Measurements from ENCODE around the gene CALM1. TPM values are rescaled to one million over a fixed set of nuclear protein-coding genes. Genes with fewer than 3 reads are reported as not detected.

The CALM1 gene
- total RNA-seq, 2 donors from 2014 or later = 237 to 287 TPM

GRCh38 chr14:90379106-90379505 is 17.7 kb upstream of the CALM1 start:
- Histone ChIP-seq H3K4me3 (no peak overlapping the region), H3K27me3 (replicated peaks; ENCODE audit: insufficient read depth) (no peaks in the 10 kb centered on the region), H3K9me3 (no peaks in the 10 kb centered on the region), H3K4me1 (replicated peaks) (peaks cover 9% of the 10 kb centered on the region), H3K36me3 (no peaks in the 10 kb centered on the region), H3K27ac (no peak overlapping the region)
- intact Hi-C loops (cut with DNase I) = no loop called here
- DNase-seq (ENCODE audit: low spot score) = no peak
- 89% methylated on average over 2 of the region's 2 CpGs for WGBS
- no peak for TF ChIP-seq POLR2AphosphoS5 (IDR thresholded peaks at IDR 0.05)
- no peak for TF ChIP-seq POLR2A (IDR thresholded peaks at IDR 0.05)
- TF ChIP-seq, protein P1, sequence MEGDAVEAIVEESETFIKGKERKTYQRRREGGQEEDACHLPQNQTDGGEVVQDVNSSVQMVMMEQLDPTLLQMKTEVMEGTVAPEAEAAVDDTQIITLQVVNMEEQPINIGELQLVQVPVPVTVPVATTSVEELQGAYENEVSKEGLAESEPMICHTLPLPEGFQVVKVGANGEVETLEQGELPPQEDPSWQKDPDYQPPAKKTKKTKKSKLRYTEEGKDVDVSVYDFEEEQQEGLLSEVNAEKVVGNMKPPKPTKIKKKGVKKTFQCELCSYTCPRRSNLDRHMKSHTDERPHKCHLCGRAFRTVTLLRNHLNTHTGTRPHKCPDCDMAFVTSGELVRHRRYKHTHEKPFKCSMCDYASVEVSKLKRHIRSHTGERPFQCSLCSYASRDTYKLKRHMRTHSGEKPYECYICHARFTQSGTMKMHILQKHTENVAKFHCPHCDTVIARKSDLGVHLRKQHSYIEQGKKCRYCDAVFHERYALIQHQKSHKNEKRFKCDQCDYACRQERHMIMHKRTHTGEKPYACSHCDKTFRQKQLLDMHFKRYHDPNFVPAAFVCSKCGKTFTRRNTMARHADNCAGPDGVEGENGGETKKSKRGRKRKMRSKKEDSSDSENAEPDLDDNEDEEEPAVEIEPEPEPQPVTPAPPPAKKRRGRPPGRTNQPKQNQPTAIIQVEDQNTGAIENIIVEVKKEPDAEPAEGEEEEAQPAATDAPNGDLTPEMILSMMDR (IDR thresholded peaks at IDR 0.05) = no peak

DNA sequence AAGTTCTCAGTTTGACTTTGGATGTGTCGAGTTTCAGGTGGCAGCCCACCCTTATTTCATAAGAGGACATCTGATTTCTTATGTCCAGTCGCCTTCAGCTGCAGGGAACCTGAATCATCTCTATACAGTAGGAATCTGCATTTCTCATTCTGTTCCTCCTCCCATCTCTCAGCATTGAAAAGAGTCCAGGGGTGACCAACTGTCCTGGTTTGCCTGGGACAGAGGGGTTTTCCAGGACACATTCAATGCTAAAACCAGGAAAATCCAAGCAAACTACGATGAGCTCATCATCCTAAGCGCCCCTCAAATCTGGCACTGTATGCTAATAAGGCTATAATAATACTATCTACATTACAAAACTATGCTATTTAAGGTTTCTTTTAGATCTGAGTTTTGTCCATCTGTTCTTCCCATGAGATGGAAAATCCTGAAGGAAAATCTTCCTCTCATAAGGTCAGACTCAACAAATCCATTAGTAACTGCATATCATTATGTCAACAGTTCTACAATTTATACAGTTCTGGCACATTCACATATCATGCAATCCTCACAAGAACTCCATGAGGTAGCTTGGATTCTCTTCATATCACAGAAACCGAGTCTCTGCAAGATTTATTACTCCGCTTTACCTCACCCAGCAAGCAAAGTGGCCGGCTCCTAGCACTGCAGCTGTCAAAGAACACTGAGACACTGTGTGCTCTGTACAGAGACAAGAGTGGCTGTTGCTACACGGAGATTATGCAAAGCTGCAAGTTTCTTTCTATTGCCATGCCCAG is 15.6 kb upstream of the CALM1 start:
- Histone ChIP-seq H3K36me3 (no peaks in the 10 kb centered on the region), H3K4me3 (peak overlapping the region in 1 of 2 donors; percentile 63), H3K27ac (peak overlapping the region; percentile 99 to 100), H3K9me3 (no peaks in the 10 kb centered on the region), H3K4me1 (replicated peaks) (peaks cover 9% of the 10 kb centered on the region), H3K27me3 (replicated peaks; ENCODE audit: insufficient read depth) (no peaks in the 10 kb centered on the region)
- intact Hi-C loops (cut with DNase I) = loop anchor here (5.0 kb wide), 2 partner anchors 49 to 124 kb away; partner anchors contain the start of genes NRDE2 and PSMC1
- TF ChIP-seq, protein P1 (IDR thresholded peaks at IDR 0.05) = no peak
- TF ChIP-seq POLR2AphosphoS5 (IDR thresholded peaks at IDR 0.05) = peak; percentile 39
- 45% methylated on average over 8 of the region's 8 CpGs for WGBS
- DNase-seq (ENCODE audit: low spot score) = peak; percentile 38

- no peaks in the 10 kb centered on the region for H3K27me3 ChIP-seq (replicated peaks; ENCODE audit: insufficient read depth)
- no peaks in the 10 kb centered on the region for H3K9me3 ChIP-seq
- peak; percentile 58 for DNase-seq (ENCODE audit: low spot score)
- H3K4me1 ChIP-seq (replicated peaks) = peaks cover 9% of the 10 kb centered on the region
- no peaks in the 10 kb centered on the region for H3K36me3 ChIP-seq
- intact Hi-C loops (cut with DNase I) = loop anchor here (2.0 to 5.0 kb wide), 3 partner anchors 15 to 125 kb away; partner anchors contain the start of genes CALM1, NRDE2 and PSMC1
- H3K27ac ChIP-seq = peak overlapping the region; percentile 99 to 100
- TF ChIP-seq POLR2A (IDR thresholded peaks at IDR 0.05) (no peak), POLR2AphosphoS5 (IDR thresholded peaks at IDR 0.05) (no peak)
- TF ChIP-seq, protein P1 (IDR thresholded peaks at IDR 0.05) = no peak
- WGBS = 9% methylated on average over 13 of the region's 13 CpGs
- H3K4me3 ChIP-seq = peak overlapping the region; percentile 49 to 63
Measured at GRCh38 chr14:90381999-90382451, 14.8 kb upstream of the CALM1 start.

GRCh38 chr14:90382491-90383125 is 14.2 kb upstream of the CALM1 start:
- Histone ChIP-seq H3K4me3 (peak overlapping the region; percentile 49 to 63), H3K27me3 (replicated peaks; ENCODE audit: insufficient read depth) (no peaks in the 10 kb centered on the region), H3K27ac (peak overlapping the region; percentile 99 to 100), H3K9me3 (no peaks in the 10 kb centered on the region), H3K36me3 (no peaks in the 10 kb centered on the region), H3K4me1 (replicated peaks) (peaks cover 9% of the 10 kb centered on the region)
- peak; percentile 73 for DNase-seq (ENCODE audit: low spot score)
- TF ChIP-seq, protein P1 (IDR thresholded peaks at IDR 0.05) = no peak
- TF ChIP-seq POLR2A (IDR thresholded peaks at IDR 0.05) (no peak), POLR2AphosphoS5 (IDR thresholded peaks at IDR 0.05) (peak; percentile 3)
- intact Hi-C loops (cut with DNase I) = loop anchor here (2.0 to 5.0 kb wide), 3 partner anchors 14 to 125 kb away; partner anchors contain the start of genes CALM1, NRDE2 and PSMC1
- WGBS = under 1% methylated on average over 34 of the region's 34 CpGs

All from prostate gland (tissue), 2 donors.